WTC11 (cell line): Measurements from ENCODE around the gene DOK4. TPM values are rescaled to one million over a fixed set of nuclear protein-coding genes. Genes with fewer than 3 reads are reported as not detected.

ENCODE experiments used
- ATAC-seq: fragments of 200-7000 bp; cut with Tn5 transposase; 2 replicates; pipeline ENCODE4 v1.10.0; 2021; ENCODE audit warnings: mild to moderate bottlenecking, moderate library complexity
- CTCF ChIA-PET: fragments of 300-600 bp; sonication (Branson Sonifier 250); formaldehyde crosslinking; loops from one replicate; lab custom pipeline; 2021; ENCODE audit warnings: antibody characterized with exemption; lab: Charles Lee
- POLR2A ChIA-PET: fragments of 350-600 bp; sonication (Branson Sonifier 250); formaldehyde crosslinking; loops from one replicate; lab custom pipeline; 2021; ENCODE audit warnings: antibody characterized with exemption; lab: Charles Lee
- DNase-seq: peaks from one replicate; pipeline ENCODE4 v3.0.0; 2021; ENCODE audit warnings: low spot score
- H3K27ac Mint-ChIP-seq: 2 replicates; pipeline ENCODE4 v1.8.0; 2021; ENCODE audit warnings: mixed read lengths
- H3K27me3 Mint-ChIP-seq: 2 replicates; pipeline ENCODE4 v1.8.0; 2021; ENCODE audit warnings: low read depth, mild to moderate bottlenecking, moderate library complexity, mixed read lengths
- H3K36me3 Mint-ChIP-seq: 2 replicates; pipeline ENCODE4 v1.8.0; 2021; ENCODE audit warnings: mixed read lengths
- H3K4me1 Mint-ChIP-seq: 2 replicates; pipeline ENCODE4 v1.8.0; 2022; ENCODE audit warnings: mixed read lengths
- H3K4me3 Mint-ChIP-seq: 2 replicates; pipeline ENCODE4 v1.8.0; 2021; ENCODE audit warnings: mild to moderate bottlenecking, moderate library complexity, mixed read lengths
- H3K9me3 Mint-ChIP-seq: 2 replicates; pipeline ENCODE4 v1.8.0; 2021; ENCODE audit warnings: mixed read lengths
- CBFB ChIP-seq: sonication (generic); formaldehyde crosslinking; IDR thresholded peaks from 2 replicates; pipeline ENCODE4 v1.8.1; 2022; ENCODE audit warnings: mild to moderate bottlenecking, low read depth, missing genetic modification reagents
- CREM ChIP-seq: sonication (generic); formaldehyde crosslinking; IDR thresholded peaks from 2 replicates; pipeline ENCODE4 v1.8.1; 2022; ENCODE audit warnings: mild to moderate bottlenecking, missing genetic modification reagents, moderate library complexity
- ETV6 ChIP-seq: sonication (generic); formaldehyde crosslinking; IDR thresholded peaks from 2 replicates; pipeline ENCODE4 v1.8.1; 2022; ENCODE audit warnings: mild to moderate bottlenecking, missing genetic modification reagents
- GABPB1 ChIP-seq: sonication (generic); formaldehyde crosslinking; IDR thresholded peaks from 2 replicates; pipeline ENCODE4 v1.8.1; 2023; ENCODE audit warnings: mild to moderate bottlenecking, missing genetic modification reagents
- GTF2I ChIP-seq: fragments of 250-450 bp; sonication (Bioruptor Pico); conservative IDR thresholded peaks from 2 replicates; pipeline ENCODE4 v1.4.0; 2021; ENCODE audit warnings: mild to moderate bottlenecking
- HMGA2 ChIP-seq: fragments of 250-450 bp; sonication (Bioruptor Pico); IDR thresholded peaks from 2 replicates; pipeline ENCODE4 v1.4.0; 2021; ENCODE audit warnings: mild to moderate bottlenecking, moderate library complexity
- JAZF1 ChIP-seq: fragments of 250-450 bp; sonication (Bioruptor Pico); IDR thresholded peaks from 2 replicates; pipeline ENCODE4 v1.9.0; 2021; ENCODE audit warnings: moderate library complexity, mild to moderate bottlenecking, inconsistent platforms
- TP53 ChIP-seq: sonication (generic); formaldehyde crosslinking; IDR thresholded peaks from 2 replicates; pipeline ENCODE4 v1.8.1; 2023; ENCODE audit warnings: mild to moderate bottlenecking, missing genetic modification reagents
- ZBTB21 ChIP-seq: sonication (generic); formaldehyde crosslinking; IDR thresholded peaks from 2 replicates; pipeline ENCODE4 v1.8.1; 2023; ENCODE audit warnings: mild to moderate bottlenecking, missing genetic modification reagents, borderline replicate concordance
- ZNF232 ChIP-seq: sonication (generic); formaldehyde crosslinking; IDR thresholded peaks from 2 replicates; pipeline ENCODE4 v1.8.0; 2022; ENCODE audit warnings: mild to moderate bottlenecking, missing genetic modification reagents
- ZNF416 ChIP-seq: fragments of 250-450 bp; sonication (Bioruptor Pico); IDR thresholded peaks from 2 replicates; pipeline ENCODE4 v1.9.0; 2021; ENCODE audit warnings: mild to moderate bottlenecking, inconsistent platforms
- total RNA-seq: library from RNA; stranded (reverse); gene quantifications from 3 replicates; pipeline ENCODE4 v1.2.3, GENCODE V29; 2021
- TF ChIP-seq, protein P1 (sequence below): sonication (generic); formaldehyde crosslinking; IDR thresholded peaks from 2 replicates; pipeline ENCODE4 v1.8.0; 2023; ENCODE audit warnings: missing genetic modification reagents, mild to moderate bottlenecking, borderline replicate concordance
- TF ChIP-seq, protein P2 (sequence below): fragments of 200-600 bp; IDR thresholded peaks from 2 replicates; pipeline ENCODE4 v1.8.0; 2022; ENCODE audit warnings: antibody characterized with exemption

The DOK4 gene
- total RNA-seq, 1 experiment from 2014 or later: 25.0 TPM

- TF ChIP-seq ETV6 (CRISPR knock-in tag): no peak
- TF ChIP-seq ZNF416: no peak
- TF ChIP-seq CREM (CRISPR knock-in tag): no peak
- TF ChIP-seq HMGA2 (CRISPR knock-in tag): no peak
- no peak for TF ChIP-seq ZBTB21 (CRISPR knock-in tag)
- TF ChIP-seq, all 79 proteins: peak for 0
Observed at GRCh38 chr16:57526498-57526897, 40.2 kb upstream of the DOK4 start (continued).

- Mint-ChIP-seq H3K27ac (no peak overlapping the region), H3K36me3 (no peaks in the 10 kb centered on the region), H3K4me3 (no peak overlapping the region), H3K27me3 (peaks cover 26% of the 10 kb centered on the region), H3K4me1 (peaks cover 30% of the 10 kb centered on the region), H3K9me3 (no peaks in the 10 kb centered on the region)
- no peak for ATAC-seq
- no peak for DNase-seq
- ChIA-PET POLR2A (no interaction called here), CTCF (interaction anchor here (0.7 to 3.6 kb wide), 3 partner anchors 11 to 64 kb away, joined by 4 to 22 read pairs (median 9); partner anchors contain the start of genes CCDC102A and POLR2C)
- no peak for TF ChIP-seq ZBTB21 (CRISPR knock-in tag)
- no peak for TF ChIP-seq JAZF1 (CRISPR knock-in tag)
- no peak for TF ChIP-seq TP53
- TF ChIP-seq, protein P1, sequence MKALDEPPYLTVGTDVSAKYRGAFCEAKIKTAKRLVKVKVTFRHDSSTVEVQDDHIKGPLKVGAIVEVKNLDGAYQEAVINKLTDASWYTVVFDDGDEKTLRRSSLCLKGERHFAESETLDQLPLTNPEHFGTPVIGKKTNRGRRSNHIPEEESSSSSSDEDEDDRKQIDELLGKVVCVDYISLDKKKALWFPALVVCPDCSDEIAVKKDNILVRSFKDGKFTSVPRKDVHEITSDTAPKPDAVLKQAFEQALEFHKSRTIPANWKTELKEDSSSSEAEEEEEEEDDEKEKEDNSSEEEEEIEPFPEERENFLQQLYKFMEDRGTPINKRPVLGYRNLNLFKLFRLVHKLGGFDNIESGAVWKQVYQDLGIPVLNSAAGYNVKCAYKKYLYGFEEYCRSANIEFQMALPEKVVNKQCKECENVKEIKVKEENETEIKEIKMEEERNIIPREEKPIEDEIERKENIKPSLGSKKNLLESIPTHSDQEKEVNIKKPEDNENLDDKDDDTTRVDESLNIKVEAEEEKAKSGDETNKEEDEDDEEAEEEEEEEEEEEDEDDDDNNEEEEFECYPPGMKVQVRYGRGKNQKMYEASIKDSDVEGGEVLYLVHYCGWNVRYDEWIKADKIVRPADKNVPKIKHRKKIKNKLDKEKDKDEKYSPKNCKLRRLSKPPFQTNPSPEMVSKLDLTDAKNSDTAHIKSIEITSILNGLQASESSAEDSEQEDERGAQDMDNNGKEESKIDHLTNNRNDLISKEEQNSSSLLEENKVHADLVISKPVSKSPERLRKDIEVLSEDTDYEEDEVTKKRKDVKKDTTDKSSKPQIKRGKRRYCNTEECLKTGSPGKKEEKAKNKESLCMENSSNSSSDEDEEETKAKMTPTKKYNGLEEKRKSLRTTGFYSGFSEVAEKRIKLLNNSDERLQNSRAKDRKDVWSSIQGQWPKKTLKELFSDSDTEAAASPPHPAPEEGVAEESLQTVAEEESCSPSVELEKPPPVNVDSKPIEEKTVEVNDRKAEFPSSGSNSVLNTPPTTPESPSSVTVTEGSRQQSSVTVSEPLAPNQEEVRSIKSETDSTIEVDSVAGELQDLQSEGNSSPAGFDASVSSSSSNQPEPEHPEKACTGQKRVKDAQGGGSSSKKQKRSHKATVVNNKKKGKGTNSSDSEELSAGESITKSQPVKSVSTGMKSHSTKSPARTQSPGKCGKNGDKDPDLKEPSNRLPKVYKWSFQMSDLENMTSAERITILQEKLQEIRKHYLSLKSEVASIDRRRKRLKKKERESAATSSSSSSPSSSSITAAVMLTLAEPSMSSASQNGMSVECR (CRISPR knock-in tag): no peak
- no peak for TF ChIP-seq GTF2I (CRISPR knock-in tag)
Observed at GRCh38 chr16:57525761-57526160, 39.5 kb upstream of the DOK4 start.

GRCh38 chr16:57522960-57523359 lies 36.7 kb upstream of the DOK4 start:
- Mint-ChIP-seq H3K27me3 (peaks cover 8% of the 10 kb centered on the region), H3K4me1 (peaks cover 17% of the 10 kb centered on the region), H3K9me3 (no peaks in the 10 kb centered on the region), H3K27ac (no peak overlapping the region), H3K36me3 (no peaks in the 10 kb centered on the region), H3K4me3 (no peak overlapping the region)
- TF ChIP-seq CBFB (CRISPR knock-in tag): no peak
- ChIA-PET CTCF (interaction anchor here (1.0 to 1.8 kb wide), 3 partner anchors 44 to 61 kb away, joined by 4 to 6 read pairs (median 4); partner anchors contain the start of gene POLR2C), POLR2A (no interaction called here)
- no peak for DNase-seq
- no peak for ATAC-seq

GRCh38 chr16:57519796-57520360 lies 33.6 kb upstream of the DOK4 start:
- POLR2A ChIA-PET: interaction anchor here (0.6 to 1.1 kb wide), 3 partner anchors 58 to 103 kb away, joined by 3 to 5 read pairs (median 3); partner anchors contain the start of genes CIAPIN1, COQ9 and POLR2C
- peak; percentile 88 for DNase-seq
- H3K9me3 Mint-ChIP-seq: no peaks in the 10 kb centered on the region
- H3K4me3 Mint-ChIP-seq: no peak overlapping the region
- H3K4me1 Mint-ChIP-seq: peaks cover 11% of the 10 kb centered on the region; the same call in 1 of the 2 replicates
- TF ChIP-seq, protein P2, sequence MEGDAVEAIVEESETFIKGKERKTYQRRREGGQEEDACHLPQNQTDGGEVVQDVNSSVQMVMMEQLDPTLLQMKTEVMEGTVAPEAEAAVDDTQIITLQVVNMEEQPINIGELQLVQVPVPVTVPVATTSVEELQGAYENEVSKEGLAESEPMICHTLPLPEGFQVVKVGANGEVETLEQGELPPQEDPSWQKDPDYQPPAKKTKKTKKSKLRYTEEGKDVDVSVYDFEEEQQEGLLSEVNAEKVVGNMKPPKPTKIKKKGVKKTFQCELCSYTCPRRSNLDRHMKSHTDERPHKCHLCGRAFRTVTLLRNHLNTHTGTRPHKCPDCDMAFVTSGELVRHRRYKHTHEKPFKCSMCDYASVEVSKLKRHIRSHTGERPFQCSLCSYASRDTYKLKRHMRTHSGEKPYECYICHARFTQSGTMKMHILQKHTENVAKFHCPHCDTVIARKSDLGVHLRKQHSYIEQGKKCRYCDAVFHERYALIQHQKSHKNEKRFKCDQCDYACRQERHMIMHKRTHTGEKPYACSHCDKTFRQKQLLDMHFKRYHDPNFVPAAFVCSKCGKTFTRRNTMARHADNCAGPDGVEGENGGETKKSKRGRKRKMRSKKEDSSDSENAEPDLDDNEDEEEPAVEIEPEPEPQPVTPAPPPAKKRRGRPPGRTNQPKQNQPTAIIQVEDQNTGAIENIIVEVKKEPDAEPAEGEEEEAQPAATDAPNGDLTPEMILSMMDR: peak; percentile 91
- TF ChIP-seq GTF2I (CRISPR knock-in tag): peak; percentile 93
- TF ChIP-seq GABPB1: 0 out of 2 replicates have a peak, but pooled peaks have one; percentile 46
- no peak for TF ChIP-seq ZNF232 (CRISPR knock-in tag)
- TF ChIP-seq, all 79 proteins: peak for 3
- no peak overlapping the region for H3K27ac Mint-ChIP-seq
- peak; percentile 90 for ATAC-seq
- H3K36me3 Mint-ChIP-seq: no peaks in the 10 kb centered on the region
- H3K27me3 Mint-ChIP-seq: peaks cover 5% of the 10 kb centered on the region; the same call in 1 of the 2 replicates
- CTCF ChIA-PET: interaction anchor here (0.6 to 5.8 kb wide), 26 partner anchors 8 to 344 kb away, joined by 3 to 80 read pairs (median 6); partner anchors contain the start of genes CIAPIN1, COQ9, DOK4 and POLR2C
